Measurements from ENCODE around the gene AIFM1. TPM values are rescaled to one million over a fixed set of nuclear protein-coding genes. Genes with fewer than 3 reads are reported as not detected.

The AIFM1 gene
- total RNA-seq, 1 donor from 2014 or later: 28.5 TPM

- DNase-seq (ENCODE audit: low spot score): no peak
Measured at GRCh38 chrX:130093271-130093670, 72.4 kb downstream of the AIFM1 start.

GRCh38 chrX:130091980-130092522, 73.6 kb downstream of the AIFM1 start:
- peak; percentile 70 for DNase-seq (ENCODE audit: low spot score)

GRCh38 chrX:130090364-130090763, 75.3 kb downstream of the AIFM1 start:
- no peak for DNase-seq (ENCODE audit: low spot score)

GRCh38 chrX:130086447-130087206, 79.0 kb downstream of the AIFM1 start:
- DNase-seq (ENCODE audit: low spot score): no peak

- DNase-seq (ENCODE audit: low spot score): no peak
Measured at GRCh38 chrX:130085551-130086446, 79.8 kb downstream of the AIFM1 start.

- no peak for DNase-seq (ENCODE audit: low spot score)
Measured at GRCh38 chrX:130084631-130085237, 80.9 kb downstream of the AIFM1 start.

GRCh38 chrX:130083656-130084382, 81.8 kb downstream of the AIFM1 start:
- no peak for DNase-seq (ENCODE audit: low spot score)

- no peak for DNase-seq (ENCODE audit: low spot score)
Measured at GRCh38 chrX:130083107-130083490, 82.5 kb downstream of the AIFM1 start.

GRCh38 chrX:130082244-130083106, 83.2 kb downstream of the AIFM1 start:
- no peak for DNase-seq (ENCODE audit: low spot score)

GRCh38 chrX:130081421-130082045, 84.1 kb downstream of the AIFM1 start:
- no peak for DNase-seq (ENCODE audit: low spot score)

GRCh38 chrX:130080791-130081367, 84.8 kb downstream of the AIFM1 start:
- DNase-seq (ENCODE audit: low spot score): no peak

- DNase-seq (ENCODE audit: low spot score): peak; percentile 56
Measured at GRCh38 chrX:130079824-130080406, 85.7 kb downstream of the AIFM1 start.

Other genes starting within 250 kb of the AIFM1 start
- 12.6 TPM for gene BCORL1, start 183.2 kb downstream of the AIFM1 start, total RNA-seq
- 28.7 TPM for gene ELF4, start 55.3 kb downstream of the AIFM1 start, total RNA-seq
- 1.9 TPM for gene RAB33A, start 6.1 kb upstream of the AIFM1 start, total RNA-seq
- 8.3 TPM for gene ZNF280C, start 103.1 kb upstream of the AIFM1 start, total RNA-seq
- 13.6 TPM for gene SLC25A14, start 174.1 kb upstream of the AIFM1 start, total RNA-seq
- not detected for gene GPR119, start 219.8 kb upstream of the AIFM1 start, total RNA-seq
- 17.5 TPM for gene RBMX2, start 236.1 kb upstream of the AIFM1 start, total RNA-seq

Data from ureter (tissue), 1 donor.